Amygdala (tissue), 56 donors: ENCODE measurements around the gene PDCD2.
"Not testable (repeated sequence)": the region's sequence is repeated elsewhere in the genome, so short reads cannot be mapped to it uniquely, and the experiment has no call there.

Experiments
- DNase-seq, 56 donors: peaks; one replicate each; lab custom pipeline; 2025; lab: John Stamatoyannopoulos, UW

PDCD2 gene

DNA sequence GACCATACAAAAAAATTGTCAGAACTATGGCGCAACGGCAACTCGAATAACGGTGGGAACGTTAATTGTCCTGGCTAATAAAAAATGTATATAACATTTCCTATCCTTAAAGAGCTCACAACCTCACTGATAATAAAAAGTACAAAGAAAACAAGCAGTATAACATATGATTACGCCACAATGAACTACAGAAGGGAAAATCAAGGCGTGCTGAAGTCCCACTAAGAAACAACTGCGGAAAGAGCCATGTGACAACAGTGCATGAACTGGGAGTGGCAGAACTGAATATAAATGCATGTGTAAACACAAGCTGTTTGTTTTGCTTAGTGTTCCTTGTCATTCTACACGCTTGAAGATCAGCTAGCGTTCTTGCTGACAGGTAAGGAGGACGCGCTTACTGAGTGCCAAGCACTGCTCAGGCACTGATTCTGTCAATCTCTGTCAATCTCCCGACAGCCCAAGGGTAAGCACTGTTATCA lies 30.9 kb downstream of the PDCD2 start:
- peak in 15 of 56 donors; percentile 33 to 81 (median 58) for DNase-seq

DNA sequence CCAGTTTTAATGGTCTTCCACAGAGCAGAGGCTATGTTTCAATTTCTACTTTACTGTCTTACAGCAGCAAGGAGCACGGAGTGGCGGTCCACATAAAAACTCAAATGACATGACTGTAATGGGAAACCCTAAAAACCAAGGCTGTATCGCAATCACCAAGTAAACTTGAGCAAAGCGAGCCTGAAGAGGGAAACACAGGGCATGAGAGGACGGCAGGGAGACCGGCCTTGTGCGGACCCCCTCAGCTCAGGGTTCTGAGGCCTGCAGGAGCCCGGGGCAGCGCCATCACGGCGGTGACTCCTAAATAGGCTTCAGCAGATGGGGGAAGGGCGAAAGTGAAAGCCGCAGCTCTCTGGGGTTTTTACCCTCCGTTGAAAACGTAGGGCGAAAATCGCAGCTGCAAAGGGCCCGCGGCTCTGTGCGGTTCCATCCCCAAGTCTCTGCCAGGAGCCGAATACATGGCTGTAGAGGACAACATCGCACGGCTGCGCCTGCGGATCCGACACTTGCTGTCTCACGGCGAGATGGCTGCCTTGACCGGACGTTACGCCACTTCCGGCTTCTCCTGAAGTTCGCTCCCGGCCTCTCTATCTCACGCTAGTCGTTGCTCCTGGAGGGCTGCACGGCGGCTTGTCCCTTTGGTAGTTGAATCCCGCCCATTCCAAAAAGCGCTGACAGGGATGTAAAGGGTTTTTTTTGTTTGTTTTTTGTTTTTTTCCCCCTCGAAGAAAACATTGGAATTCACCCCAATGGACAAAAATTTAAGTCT lies 31.5 kb downstream of the PDCD2 start, which contains the start of gene PSMB1:
Gene PSMB1, minus strand, starts transcription at position 543 of the 769 bp plus-strand sequence. Its CDS starts 65 bp downstream, at position 478.
- DNase-seq: peak; percentile 57 to 97 (median 92)

GRCh38 chr6:170545405-170545804 lies 39.0 kb downstream of the PDCD2 start:
- DNase-seq: no peak

DNA sequence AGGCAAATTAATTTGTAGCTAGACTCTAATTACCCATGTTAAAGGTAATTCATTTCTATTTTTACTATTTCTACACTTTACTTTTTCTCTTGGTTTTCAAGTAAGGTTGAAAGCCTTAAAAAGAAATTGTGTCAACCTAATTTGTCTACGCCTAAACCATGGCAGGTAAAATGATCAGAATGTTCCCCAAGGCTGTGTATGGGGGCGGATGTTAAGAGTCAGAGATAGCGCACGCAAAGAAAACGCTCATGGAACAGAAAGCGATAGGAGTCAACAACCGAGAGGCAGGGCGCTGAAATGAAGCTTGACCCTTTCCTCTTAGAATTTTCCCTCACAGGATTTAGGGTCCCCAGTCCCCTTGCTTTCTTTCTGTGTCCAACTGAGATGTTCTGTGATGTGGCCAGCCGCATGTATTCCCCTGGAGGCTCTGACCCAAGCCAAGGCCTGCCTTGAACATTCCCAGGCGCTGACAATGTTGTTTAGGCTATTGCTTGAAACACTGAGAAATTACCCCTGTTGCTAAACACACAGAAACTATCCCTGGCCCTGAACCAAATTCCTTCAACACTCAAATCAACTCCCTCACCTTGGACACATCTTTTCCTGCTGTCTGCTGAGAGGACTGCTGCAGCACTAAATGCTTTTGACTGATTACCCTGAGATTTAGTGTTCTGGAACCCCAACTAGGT lies 42.3 kb downstream of the PDCD2 start:
- no peak for DNase-seq

- DNase-seq: no peak
Observed at GRCh38 chr6:170537329-170537728, 47.1 kb downstream of the PDCD2 start.

- no peak for DNase-seq
Observed at GRCh38 chr6:170536671-170537070, 47.8 kb downstream of the PDCD2 start.

DNA sequence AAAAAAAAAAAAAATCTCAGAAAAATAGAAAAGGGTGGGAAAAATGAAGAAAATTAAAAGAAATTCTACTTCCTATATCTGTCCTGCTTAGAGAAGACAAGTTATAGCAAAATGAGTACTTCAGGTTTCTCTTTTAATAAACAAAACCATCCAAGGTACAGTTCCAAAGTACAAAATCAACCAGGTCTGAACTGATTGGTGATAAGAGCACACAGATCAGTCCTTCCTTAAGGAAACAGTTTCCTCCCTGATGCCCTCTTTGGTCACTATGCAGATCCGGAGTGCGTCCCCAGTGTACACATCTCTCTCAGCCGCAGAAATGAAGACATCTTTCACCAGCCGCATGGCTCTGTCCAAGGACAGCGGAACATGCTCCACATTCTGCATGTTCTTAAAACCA lies 49.4 kb downstream of the PDCD2 start:
- DNase-seq: no peak

- no peak for DNase-seq
Observed at GRCh38 chr6:170533792-170534191, 50.6 kb downstream of the PDCD2 start.

GRCh38 chr6:170532867-170533488 lies 51.5 kb downstream of the PDCD2 start:
- DNase-seq: no peak

DNA sequence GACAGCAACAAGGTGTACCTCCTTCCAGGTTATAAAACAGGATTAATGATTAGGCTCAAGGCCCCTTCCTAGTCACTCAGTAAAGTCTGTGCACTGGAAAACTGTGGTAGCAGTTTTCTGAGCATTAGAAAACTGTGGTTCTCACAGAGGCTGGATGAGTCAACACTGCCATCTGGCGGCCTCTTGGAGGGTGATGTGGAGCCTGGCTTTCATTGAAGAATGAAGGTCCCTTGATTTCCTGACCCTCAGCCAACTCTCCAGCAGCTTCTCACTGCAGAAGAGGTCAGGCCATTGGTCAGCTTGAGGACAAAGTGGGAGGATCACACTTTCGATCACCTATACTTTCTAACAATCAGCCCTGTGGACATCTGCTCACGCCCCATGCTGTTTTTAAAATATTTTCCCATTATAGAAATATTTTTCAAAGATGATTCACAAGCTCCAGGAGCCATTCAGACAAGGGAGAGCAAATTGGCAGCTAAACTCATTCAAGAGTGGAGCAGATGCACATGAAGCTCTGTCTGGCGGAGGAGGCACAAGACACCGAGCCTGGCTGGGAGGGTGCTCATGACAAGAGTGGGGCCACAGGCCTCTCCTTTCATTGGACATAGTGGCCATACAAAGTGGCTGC lies 54.5 kb downstream of the PDCD2 start:
- peak in 51 of 56 donors; percentile 5 to 92 (median 57) for DNase-seq

GRCh38 chr6:170527995-170528394 lies 56.4 kb downstream of the PDCD2 start:
- DNase-seq: not testable (repeated sequence)

- no peak for DNase-seq
Observed at GRCh38 chr6:170525795-170526194, 58.6 kb downstream of the PDCD2 start.
